WERI-Rb-1 (cell line): ENCODE data around the gene LAMP2.
A peak's percentile ranks its signal among the peaks of the same experiment; 100 is the strongest.

Experiments
- DNase-seq: peaks from one replicate; pipeline ENCODE4 v3.0.0-alpha.2; 2020
- H3K27ac ChIP-seq: fragments of 250-450 bp; sonication (Bioruptor Pico); 2 replicates; pipeline ENCODE4 v1.5.1; 2020; ENCODE audit warnings: mild to moderate bottlenecking, moderate library complexity
- H3K27me3 ChIP-seq: fragments of 250-450 bp; sonication (Bioruptor Pico); 2 replicates; pipeline ENCODE4 v1.5.1; 2021; ENCODE audit warnings: mild to moderate bottlenecking, low read depth, moderate library complexity; ENCODE audit not compliant: insufficient read depth, severe bottlenecking
- H3K36me3 ChIP-seq: fragments of 250-450 bp; sonication (Bioruptor Pico); 2 replicates; pipeline ENCODE4 v1.5.1; 2020; ENCODE audit warnings: mild to moderate bottlenecking, moderate library complexity
- H3K4me3 ChIP-seq: 2 replicates; pipeline ENCODE4 v1.5.1; 2011; ENCODE audit warnings: low read depth, mild to moderate bottlenecking, control low read depth, low read length
- H3K9me3 ChIP-seq: fragments of 250-450 bp; sonication (Bioruptor Pico); 2 replicates; pipeline ENCODE4 v1.5.1; 2021; ENCODE audit warnings: mild to moderate bottlenecking, moderate library complexity; ENCODE audit not compliant: severe bottlenecking
- CTCF ChIP-seq: IDR thresholded peaks from 2 replicates; pipeline ENCODE4 v1.5.1; 2011; ENCODE audit warnings: low read depth, mild to moderate bottlenecking, control low read depth, inconsistent platforms, low read length

Gene LAMP2

GRCh38 chrX:120468825-120469525, at the start of gene LAMP2:
TSS of gene LAMP2 (minus strand) at chrX:120469296. CDS start at chrX:120469169, 127 bp downstream.
- H3K27ac ChIP-seq, result peak within 1 kb of the TSS; percentile 69
- H3K4me3 ChIP-seq, result peak within 1 kb of the TSS; percentile 71
- peaks cover 3% of the 10 kb centered on the region for H3K27me3 ChIP-seq
- no peaks in the 10 kb centered on the region for H3K36me3 ChIP-seq
- TF ChIP-seq CTCF, result no peak
- DNase-seq, result peak; percentile 85
- H3K9me3 ChIP-seq, result no peaks in the 10 kb centered on the region

GRCh38 chrX:120517936-120518335, 48.8 kb upstream of the LAMP2 start:
- Histone ChIP-seq H3K27me3 (no peaks in the 10 kb centered on the region), H3K4me3 (no peak overlapping the region), H3K27ac (no peak overlapping the region), H3K9me3 (no peaks in the 10 kb centered on the region), H3K36me3 (no peaks in the 10 kb centered on the region)
- DNase-seq, result no peak
- no peak for TF ChIP-seq CTCF

GRCh38 chrX:120514236-120514635, 45.1 kb upstream of the LAMP2 start:
- H3K4me3 ChIP-seq, result no peak overlapping the region
- H3K36me3 ChIP-seq, result no peaks in the 10 kb centered on the region
- DNase-seq, result no peak
- peak; percentile 45 for TF ChIP-seq CTCF
- H3K9me3 ChIP-seq, result no peaks in the 10 kb centered on the region
- H3K27me3 ChIP-seq, result no peaks in the 10 kb centered on the region
- no peak overlapping the region for H3K27ac ChIP-seq

- H3K9me3 ChIP-seq, result no peaks in the 10 kb centered on the region
- H3K27ac ChIP-seq, result no peak overlapping the region
Measured at GRCh38 chrX:120512627-120513026, 43.5 kb upstream of the LAMP2 start.

GRCh38 chrX:120512222-120512621, 43.1 kb upstream of the LAMP2 start:
- Histone ChIP-seq H3K36me3 (no peaks in the 10 kb centered on the region), H3K27ac (no peak overlapping the region), H3K4me3 (no peak overlapping the region), H3K27me3 (no peaks in the 10 kb centered on the region), H3K9me3 (no peaks in the 10 kb centered on the region)
- no peak for TF ChIP-seq CTCF
- DNase-seq, result no peak

More at GRCh38 chrX:120512627-120513026, 43.5 kb upstream of the LAMP2 start:
- H3K4me3 ChIP-seq, result no peak overlapping the region
- DNase-seq, result no peak
- no peaks in the 10 kb centered on the region for H3K36me3 ChIP-seq
- no peaks in the 10 kb centered on the region for H3K27me3 ChIP-seq
- no peak for TF ChIP-seq CTCF

GRCh38 chrX:120504569-120504968, 35.5 kb upstream of the LAMP2 start:
- DNase-seq, result no peak
- Histone ChIP-seq H3K27ac (no peak overlapping the region), H3K27me3 (no peaks in the 10 kb centered on the region), H3K4me3 (no peak overlapping the region), H3K9me3 (no peaks in the 10 kb centered on the region), H3K36me3 (no peaks in the 10 kb centered on the region)
- TF ChIP-seq CTCF, result no peak
